ENCODE data around the gene TPK1. TPM values are rescaled to one million over a fixed set of nuclear protein-coding genes. Genes with fewer than 3 reads are reported as not detected.

TPK1 gene
- total and polyA plus RNA-seq, 8 donors, result 1.8 to 13.0 (median 4.3) TPM

GRCh38 chr7:144483189-144483588 lies 352.7 kb downstream of the TPK1 start:
- DNase-seq, result no peak
- Histone ChIP-seq H3K27me3 (no peaks in the 10 kb centered on the region), H3K36me3 (no peaks in the 10 kb centered on the region), H3K9me3 (no peaks in the 10 kb centered on the region), H3K4me1 (no peaks in the 10 kb centered on the region), H3K27ac (no peak overlapping the region), H3K4me3 (no peak overlapping the region)
- intact Hi-C loops (cut with DNase I; ENCODE audit: low total_unique reads), result no loop called here
- WGBS, 5 donors, result 60 to 73% (median 69%) methylated on average over 1 of the region's 1 CpG
- no peak for TF ChIP-seq EP300 (IDR thresholded peaks at IDR 0.05)
- TF ChIP-seq POLR2AphosphoS5 (IDR thresholded peaks at IDR 0.05), result no peak
- no peak for TF ChIP-seq POLR2A (IDR thresholded peaks at IDR 0.05)
- TF ChIP-seq, protein P1, sequence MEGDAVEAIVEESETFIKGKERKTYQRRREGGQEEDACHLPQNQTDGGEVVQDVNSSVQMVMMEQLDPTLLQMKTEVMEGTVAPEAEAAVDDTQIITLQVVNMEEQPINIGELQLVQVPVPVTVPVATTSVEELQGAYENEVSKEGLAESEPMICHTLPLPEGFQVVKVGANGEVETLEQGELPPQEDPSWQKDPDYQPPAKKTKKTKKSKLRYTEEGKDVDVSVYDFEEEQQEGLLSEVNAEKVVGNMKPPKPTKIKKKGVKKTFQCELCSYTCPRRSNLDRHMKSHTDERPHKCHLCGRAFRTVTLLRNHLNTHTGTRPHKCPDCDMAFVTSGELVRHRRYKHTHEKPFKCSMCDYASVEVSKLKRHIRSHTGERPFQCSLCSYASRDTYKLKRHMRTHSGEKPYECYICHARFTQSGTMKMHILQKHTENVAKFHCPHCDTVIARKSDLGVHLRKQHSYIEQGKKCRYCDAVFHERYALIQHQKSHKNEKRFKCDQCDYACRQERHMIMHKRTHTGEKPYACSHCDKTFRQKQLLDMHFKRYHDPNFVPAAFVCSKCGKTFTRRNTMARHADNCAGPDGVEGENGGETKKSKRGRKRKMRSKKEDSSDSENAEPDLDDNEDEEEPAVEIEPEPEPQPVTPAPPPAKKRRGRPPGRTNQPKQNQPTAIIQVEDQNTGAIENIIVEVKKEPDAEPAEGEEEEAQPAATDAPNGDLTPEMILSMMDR (IDR thresholded peaks at IDR 0.05), result no peak

- TF ChIP-seq POLR2AphosphoS5 (IDR thresholded peaks at IDR 0.05) (no peak), EP300 (IDR thresholded peaks at IDR 0.05) (no peak), POLR2A (IDR thresholded peaks at IDR 0.05) (no peak)
- TF ChIP-seq, protein P1 (IDR thresholded peaks at IDR 0.05), result no peak
- 59 to 73% (median 67%) methylated on average over 3 of the region's 3 CpGs for WGBS, 5 donors
- Histone ChIP-seq H3K4me1 (no peaks in the 10 kb centered on the region), H3K36me3 (no peaks in the 10 kb centered on the region), H3K4me3 (no peak overlapping the region), H3K27me3 (no peaks in the 10 kb centered on the region), H3K27ac (no peak overlapping the region), H3K9me3 (no peaks in the 10 kb centered on the region)
- DNase-seq, result no peak
- intact Hi-C loops (cut with DNase I; ENCODE audit: low total_unique reads), result no loop called here
Measured at GRCh38 chr7:144481833-144482232, 354.0 kb downstream of the TPK1 start.

- no peak for TF ChIP-seq POLR2AphosphoS5 (IDR thresholded peaks at IDR 0.05)
- TF ChIP-seq, protein P1 (IDR thresholded peaks at IDR 0.05), result no peak
- TF ChIP-seq EP300 (IDR thresholded peaks at IDR 0.05), result no peak
- Histone ChIP-seq H3K4me3 (no peak overlapping the region), H3K27ac (no peak overlapping the region), H3K27me3 (no peaks in the 10 kb centered on the region), H3K36me3 (no peaks in the 10 kb centered on the region), H3K4me1 (no peaks in the 10 kb centered on the region), H3K9me3 (no peaks in the 10 kb centered on the region)
- DNase-seq, result no peak
- intact Hi-C loops (cut with DNase I; ENCODE audit: low total_unique reads), result no loop called here
- WGBS, 5 donors, result 60 to 72% (median 68%) methylated on average over 1 of the region's 1 CpG
Measured at GRCh38 chr7:144477348-144477747, 358.5 kb downstream of the TPK1 start.

- DNase-seq, result no peak
- WGBS, 5 donors, result 74 to 84% (median 82%) methylated on average over 2 of the region's 2 CpGs
- no peaks in the 10 kb centered on the region for H3K27me3 ChIP-seq
- no peak overlapping the region for H3K27ac ChIP-seq
- TF ChIP-seq POLR2A (IDR thresholded peaks at IDR 0.05), result no peak
- no peak overlapping the region for H3K4me3 ChIP-seq
- intact Hi-C loops (cut with DNase I; ENCODE audit: low total_unique reads), result no loop called here
- H3K4me1 ChIP-seq, result peaks cover 0 to 3% (median 0%) of the 10 kb centered on the region in 4 donors
- no peaks in the 10 kb centered on the region for H3K9me3 ChIP-seq
- H3K36me3 ChIP-seq, result no peaks in the 10 kb centered on the region
Measured at GRCh38 chr7:144474800-144475615, 360.8 kb downstream of the TPK1 start.

GRCh38 chr7:144474363-144474762 lies 361.5 kb downstream of the TPK1 start:
- TF ChIP-seq, protein P1 (IDR thresholded peaks at IDR 0.05), result no peak
- no peak for TF ChIP-seq POLR2AphosphoS5 (IDR thresholded peaks at IDR 0.05)
- TF ChIP-seq POLR2A (IDR thresholded peaks at IDR 0.05), result no peak
- no peak for TF ChIP-seq EP300 (IDR thresholded peaks at IDR 0.05)
- H3K27me3 ChIP-seq, result no peaks in the 10 kb centered on the region
- H3K36me3 ChIP-seq, result no peaks in the 10 kb centered on the region
- H3K4me3 ChIP-seq, result no peak overlapping the region
- 92 to 97% (median 92%) methylated on average over 1 of the region's 1 CpG for WGBS, 5 donors
- H3K9me3 ChIP-seq, result no peaks in the 10 kb centered on the region
- DNase-seq, result no peak
- H3K27ac ChIP-seq, result no peak overlapping the region
- intact Hi-C loops (cut with DNase I; ENCODE audit: low total_unique reads), result no loop called here
- peaks cover 0 to 10% (median 0%) of the 10 kb centered on the region in 4 donors for H3K4me1 ChIP-seq
